Measurements from ENCODE around the gene AFF2. TPM values are rescaled to one million over a fixed set of nuclear protein-coding genes. Genes with fewer than 3 reads are reported as not detected.

Gene AFF2
- total RNA-seq, 1 experiment from 2014 or later, result 0.19 TPM

DNA sequence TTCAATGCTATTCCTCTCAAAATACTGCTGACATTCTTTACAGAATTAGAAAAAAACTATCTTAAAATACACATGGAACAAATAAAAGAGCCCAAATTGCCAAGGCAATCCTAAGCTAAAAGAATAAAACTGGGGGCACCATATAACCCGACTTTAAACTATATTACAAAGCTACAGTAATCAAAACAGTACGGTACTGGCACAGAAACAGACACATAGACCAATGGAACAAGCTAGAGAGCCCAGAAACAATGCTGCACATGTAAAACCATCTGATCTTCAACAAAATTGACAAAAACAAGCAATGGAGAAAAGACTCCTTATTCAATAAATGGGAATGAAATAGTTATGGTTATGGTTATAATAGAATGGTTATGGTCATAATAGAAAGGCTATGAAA lies 522.1 kb downstream of the AFF2 start:
- Mint-ChIP-seq H3K9me3 (ENCODE audit: unreplicated experiment) (peaks cover 27% of the 10 kb centered on the region), H3K27me3 (ENCODE audit: insufficient read depth, unreplicated experiment) (no peaks in the 10 kb centered on the region), H3K36me3 (ENCODE audit: insufficient read depth, unreplicated experiment) (no peaks in the 10 kb centered on the region), H3K4me3 (ENCODE audit: unreplicated experiment) (no peak overlapping the region), H3K27ac (ENCODE audit: low read depth, unreplicated experiment) (no peak overlapping the region), H3K4me1 (ENCODE audit: insufficient read depth, unreplicated experiment) (no peaks in the 10 kb centered on the region)
- DNase-seq (ENCODE audit: unreplicated experiment), result no peak
- TF ChIP-seq, protein P1, sequence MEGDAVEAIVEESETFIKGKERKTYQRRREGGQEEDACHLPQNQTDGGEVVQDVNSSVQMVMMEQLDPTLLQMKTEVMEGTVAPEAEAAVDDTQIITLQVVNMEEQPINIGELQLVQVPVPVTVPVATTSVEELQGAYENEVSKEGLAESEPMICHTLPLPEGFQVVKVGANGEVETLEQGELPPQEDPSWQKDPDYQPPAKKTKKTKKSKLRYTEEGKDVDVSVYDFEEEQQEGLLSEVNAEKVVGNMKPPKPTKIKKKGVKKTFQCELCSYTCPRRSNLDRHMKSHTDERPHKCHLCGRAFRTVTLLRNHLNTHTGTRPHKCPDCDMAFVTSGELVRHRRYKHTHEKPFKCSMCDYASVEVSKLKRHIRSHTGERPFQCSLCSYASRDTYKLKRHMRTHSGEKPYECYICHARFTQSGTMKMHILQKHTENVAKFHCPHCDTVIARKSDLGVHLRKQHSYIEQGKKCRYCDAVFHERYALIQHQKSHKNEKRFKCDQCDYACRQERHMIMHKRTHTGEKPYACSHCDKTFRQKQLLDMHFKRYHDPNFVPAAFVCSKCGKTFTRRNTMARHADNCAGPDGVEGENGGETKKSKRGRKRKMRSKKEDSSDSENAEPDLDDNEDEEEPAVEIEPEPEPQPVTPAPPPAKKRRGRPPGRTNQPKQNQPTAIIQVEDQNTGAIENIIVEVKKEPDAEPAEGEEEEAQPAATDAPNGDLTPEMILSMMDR (IDR thresholded peaks at IDR 0.05; ENCODE audit: unreplicated experiment), result no peak
- intact Hi-C loops (cut with micrococcal nuclease), result no loop called here
- ChIA-PET POLR2A (no interaction called here), CTCF (interaction anchor here (0.6 kb wide), 2 partner anchors 215 to 1128 kb away, joined by 3 to 4 read pairs; no protein-coding TSS in a partner anchor)
- no TSS peak for BruUV-seq (replicated peaks)

DNA sequence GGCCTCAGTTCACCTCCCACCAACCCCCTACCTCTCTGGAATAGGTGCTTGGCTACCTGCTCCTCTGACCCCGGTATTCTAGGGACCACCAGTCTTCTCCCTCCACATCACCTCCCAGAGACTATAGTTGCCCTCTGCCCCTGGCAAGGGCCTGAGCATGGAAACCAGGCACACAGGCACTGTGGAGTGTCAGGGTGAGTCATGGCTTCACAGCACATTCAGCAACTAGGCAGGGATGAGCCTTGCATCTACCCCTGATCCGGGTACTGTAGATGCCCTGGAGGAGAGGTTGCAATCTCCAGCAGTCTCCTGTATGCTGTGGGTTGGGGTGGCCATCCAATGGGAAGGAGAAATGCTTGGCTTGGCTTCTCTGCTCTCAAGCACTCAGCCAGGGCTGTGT lies 532.0 kb downstream of the AFF2 start:
- BruUV-seq (replicated peaks), result no TSS peak
- Mint-ChIP-seq H3K27ac (ENCODE audit: low read depth, unreplicated experiment) (no peak overlapping the region), H3K4me3 (ENCODE audit: unreplicated experiment) (no peak overlapping the region), H3K36me3 (ENCODE audit: insufficient read depth, unreplicated experiment) (no peaks in the 10 kb centered on the region), H3K4me1 (ENCODE audit: insufficient read depth, unreplicated experiment) (no peaks in the 10 kb centered on the region), H3K9me3 (ENCODE audit: unreplicated experiment) (no peaks in the 10 kb centered on the region), H3K27me3 (ENCODE audit: insufficient read depth, unreplicated experiment) (no peaks in the 10 kb centered on the region)
- POLR2A ChIA-PET, result no interaction called here
- CTCF ChIA-PET, result interaction anchor here (0.5 kb wide), 1 partner anchor 479 kb away, joined by 3 read pairs; no protein-coding TSS in a partner anchor
- DNase-seq (ENCODE audit: unreplicated experiment), result peak; percentile 11
- TF ChIP-seq, protein P1 (IDR thresholded peaks at IDR 0.05; ENCODE audit: unreplicated experiment), result no peak
- intact Hi-C loops (cut with micrococcal nuclease), result no loop called here

DNA sequence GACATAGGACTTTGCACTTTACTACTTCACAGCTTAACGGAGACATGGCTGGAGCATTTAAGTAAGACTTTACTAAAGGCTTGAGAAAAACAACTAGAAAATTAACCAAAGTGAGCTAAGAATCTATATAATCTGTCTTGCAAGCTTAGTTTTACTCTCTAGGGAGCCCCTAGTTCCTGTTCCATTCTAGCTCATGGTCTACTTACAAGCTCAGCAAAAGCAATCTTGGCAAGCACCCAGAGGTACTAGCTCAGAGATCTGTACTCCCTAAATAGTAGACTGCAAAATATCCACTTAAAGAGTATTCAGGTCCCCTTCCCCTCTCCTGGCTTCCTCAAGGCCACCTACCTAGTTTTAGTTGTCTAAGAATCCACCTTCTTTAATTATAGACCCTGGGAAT lies 535.7 kb downstream of the AFF2 start:
- POLR2A ChIA-PET, result no interaction called here
- Mint-ChIP-seq H3K27ac (ENCODE audit: low read depth, unreplicated experiment) (no peak overlapping the region), H3K36me3 (ENCODE audit: insufficient read depth, unreplicated experiment) (no peaks in the 10 kb centered on the region), H3K4me1 (ENCODE audit: insufficient read depth, unreplicated experiment) (no peaks in the 10 kb centered on the region), H3K4me3 (ENCODE audit: unreplicated experiment) (no peak overlapping the region), H3K9me3 (ENCODE audit: unreplicated experiment) (no peaks in the 10 kb centered on the region), H3K27me3 (ENCODE audit: insufficient read depth, unreplicated experiment) (no peaks in the 10 kb centered on the region)
- intact Hi-C loops (cut with micrococcal nuclease), result no loop called here
- DNase-seq (ENCODE audit: unreplicated experiment), result no peak
- BruUV-seq (replicated peaks), result no TSS peak
- TF ChIP-seq, protein P1 (IDR thresholded peaks at IDR 0.05; ENCODE audit: unreplicated experiment), result no peak
- CTCF ChIA-PET, result no interaction called here

DNA sequence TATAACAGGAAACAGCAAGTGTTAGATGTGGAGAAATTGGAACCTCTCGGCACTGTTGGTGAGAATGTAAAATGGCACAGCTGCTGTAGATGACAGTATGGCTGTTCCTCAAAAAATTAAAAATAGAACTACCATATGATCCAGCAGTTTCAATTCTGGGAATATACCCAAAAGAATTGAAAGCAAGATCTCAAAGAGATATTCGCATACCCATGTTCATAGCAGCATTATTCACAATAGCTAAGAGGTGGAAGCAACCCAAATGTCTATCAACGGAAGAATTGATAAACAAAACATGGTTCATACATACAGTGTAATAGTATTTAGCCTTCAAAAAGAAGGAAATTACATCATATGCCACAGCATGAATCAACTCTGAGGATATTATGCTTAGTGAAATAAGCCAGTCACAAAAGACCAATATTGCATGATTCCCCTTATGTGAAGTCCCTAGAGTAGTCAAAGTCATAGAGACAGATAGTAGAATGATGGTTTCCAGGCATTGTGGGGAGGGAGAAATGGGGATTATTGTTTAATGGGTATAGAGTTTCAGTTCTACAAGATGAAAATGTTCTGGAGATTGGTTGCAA lies 537.0 kb downstream of the AFF2 start:
- TF ChIP-seq, protein P1 (IDR thresholded peaks at IDR 0.05; ENCODE audit: unreplicated experiment), result no peak
- intact Hi-C loops (cut with micrococcal nuclease), result no loop called here
- H3K4me1 Mint-ChIP-seq (ENCODE audit: insufficient read depth, unreplicated experiment), result no peaks in the 10 kb centered on the region
- DNase-seq (ENCODE audit: unreplicated experiment), result no peak
- H3K4me3 Mint-ChIP-seq (ENCODE audit: unreplicated experiment), result no peak overlapping the region
- no peaks in the 10 kb centered on the region for H3K27me3 Mint-ChIP-seq (ENCODE audit: insufficient read depth, unreplicated experiment)
- ChIA-PET POLR2A (no interaction called here), CTCF (no interaction called here)
- no peak overlapping the region for H3K27ac Mint-ChIP-seq (ENCODE audit: low read depth, unreplicated experiment)
- no TSS peak for BruUV-seq (replicated peaks)
- H3K36me3 Mint-ChIP-seq (ENCODE audit: insufficient read depth, unreplicated experiment), result no peaks in the 10 kb centered on the region
- no peaks in the 10 kb centered on the region for H3K9me3 Mint-ChIP-seq (ENCODE audit: unreplicated experiment)
